NCI-H1105 (cell line): Measurements from ENCODE around the gene UACA.

Source experiments
- DNase-seq: peaks from one replicate; lab custom pipeline; 2025; lab: John Stamatoyannopoulos, UW

UACA gene

DNA sequence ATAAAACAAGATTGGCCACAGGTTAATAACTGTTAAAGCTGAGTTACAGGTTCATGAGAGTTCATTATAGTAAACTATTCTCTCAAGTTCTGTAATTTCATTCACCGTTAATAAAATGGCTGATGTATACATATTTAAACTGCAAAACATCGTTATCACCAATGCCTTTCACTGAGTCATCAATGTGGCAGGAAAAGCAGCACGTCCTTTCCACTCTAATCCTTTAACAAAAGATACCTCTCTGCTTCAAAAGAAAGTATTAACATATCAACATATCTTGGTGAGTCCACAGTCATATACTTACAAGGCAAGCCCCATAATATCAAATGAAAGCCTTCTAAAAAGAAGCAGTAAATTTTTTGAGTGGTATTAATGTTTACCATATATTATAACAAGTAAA lies 54.5 kb downstream of the UACA start:
- DNase-seq: no peak

DNA sequence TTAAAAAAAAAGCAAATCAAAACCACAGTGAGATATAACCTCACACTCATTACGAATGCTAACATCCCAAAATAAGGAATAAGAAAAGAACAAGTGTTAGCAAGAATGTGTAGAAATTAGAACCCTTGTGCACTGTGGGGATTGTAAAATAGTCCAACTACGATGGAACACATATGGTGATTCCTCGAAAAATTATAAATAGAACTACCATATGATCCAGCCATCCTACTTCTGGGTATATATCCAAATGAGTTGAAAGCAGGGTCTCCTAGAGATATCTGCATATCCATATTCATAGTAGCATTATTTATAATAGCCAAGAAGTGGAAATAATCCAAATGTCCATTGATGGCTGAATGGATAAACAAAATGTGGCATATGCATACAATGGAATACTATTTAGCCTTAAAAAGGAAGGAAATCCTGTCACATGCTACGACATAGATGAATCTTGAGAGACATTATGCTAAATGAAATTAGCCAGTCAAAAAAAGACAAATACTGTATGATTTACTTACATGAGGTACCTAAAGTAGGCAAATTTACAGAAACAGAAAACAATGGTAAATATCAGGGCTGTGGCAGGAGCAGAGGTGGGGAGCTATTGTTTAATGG lies 55.6 kb downstream of the UACA start:
- no peak for DNase-seq

DNA sequence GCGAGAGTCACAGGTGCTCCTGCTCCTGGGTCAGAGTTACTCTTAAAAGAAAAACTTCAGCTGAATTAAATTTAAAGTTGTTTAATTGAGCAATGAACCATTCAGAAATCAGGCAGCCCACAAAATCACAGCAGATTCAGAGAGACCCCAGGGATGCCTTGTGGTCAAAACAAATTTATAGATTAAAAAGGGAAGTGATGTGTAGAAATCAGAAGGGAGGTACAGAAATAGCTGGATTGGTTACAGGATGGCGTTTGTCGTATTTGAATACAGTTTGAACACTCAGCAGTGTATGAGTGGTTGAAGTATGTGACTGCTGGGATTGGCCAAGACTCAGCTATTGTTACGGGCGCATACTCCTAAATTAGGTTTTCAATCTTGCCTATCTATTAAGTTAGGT lies 58.6 kb downstream of the UACA start:
- DNase-seq: no peak

DNA sequence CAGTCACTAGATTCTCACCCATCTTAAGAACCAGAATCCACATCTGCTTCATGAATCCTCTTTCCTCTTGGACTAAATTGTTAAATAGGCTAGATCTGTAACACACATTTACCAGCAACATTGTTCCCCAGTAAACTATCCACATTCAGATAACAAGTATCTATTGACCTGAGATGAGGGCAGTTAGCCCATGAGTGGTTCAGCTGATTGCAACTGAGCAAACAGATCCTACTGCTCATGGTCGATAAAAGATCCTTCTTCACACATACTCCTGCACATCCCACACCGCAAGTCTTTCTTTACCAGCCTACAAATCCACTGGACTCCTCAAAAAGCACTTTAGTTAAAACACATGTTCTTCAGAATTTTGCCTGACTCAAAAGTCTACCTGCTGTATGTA lies 59.2 kb downstream of the UACA start:
- no peak for DNase-seq

DNA sequence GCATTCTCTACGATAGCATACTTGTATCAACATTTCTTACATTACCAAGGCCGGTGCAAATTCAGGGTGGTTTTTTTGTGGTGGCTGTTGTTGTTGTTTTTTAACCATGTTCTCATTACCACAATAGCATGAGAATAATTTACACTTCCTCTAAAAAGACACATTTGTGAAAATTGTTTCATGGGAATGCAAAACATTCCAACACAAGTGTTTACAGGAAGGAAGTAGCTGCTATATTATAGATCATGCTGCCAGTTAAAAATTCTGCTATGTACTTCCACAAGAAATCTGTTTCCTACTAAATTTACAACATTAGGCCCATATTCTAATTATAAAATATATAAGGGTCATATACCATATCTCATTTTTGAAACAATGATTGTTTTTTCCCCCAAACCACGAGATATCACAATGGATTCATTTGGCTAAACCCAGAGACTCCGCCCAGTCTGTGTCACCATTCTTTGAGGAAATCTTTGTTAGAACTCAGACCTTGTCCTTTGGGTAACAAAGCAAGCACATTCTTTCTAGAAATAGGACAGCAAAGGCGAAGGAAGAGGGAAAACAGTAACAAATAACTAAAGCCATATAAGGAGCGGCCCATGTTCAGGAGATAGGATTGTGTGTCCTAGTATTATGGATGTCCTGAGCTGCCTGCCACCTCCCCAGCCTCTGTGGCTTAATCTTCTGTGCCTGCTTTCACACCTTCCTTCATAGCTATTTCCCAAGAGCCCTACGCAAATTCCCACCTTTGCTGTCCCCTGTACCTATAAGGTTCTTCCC lies 60.1 kb downstream of the UACA start:
- no peak for DNase-seq

DNA sequence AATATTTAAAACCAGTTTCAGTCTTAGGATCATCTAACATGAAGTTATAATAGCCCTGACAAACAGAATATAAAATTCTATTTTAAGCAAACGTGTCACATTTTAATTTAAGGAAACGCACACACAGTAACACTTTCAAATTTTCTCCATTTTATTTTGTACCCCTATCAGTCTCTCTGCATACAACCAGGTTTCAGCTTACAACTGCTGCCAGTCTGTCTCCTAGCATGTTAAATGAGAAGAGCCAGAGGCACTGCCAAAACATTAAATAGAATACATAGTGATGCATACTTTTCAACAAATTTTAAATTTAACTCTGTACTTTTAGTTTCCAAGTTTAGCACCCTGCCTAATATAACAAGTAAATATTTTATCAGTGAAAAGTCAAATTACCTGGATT lies 60.8 kb downstream of the UACA start:
- DNase-seq: no peak

DNA sequence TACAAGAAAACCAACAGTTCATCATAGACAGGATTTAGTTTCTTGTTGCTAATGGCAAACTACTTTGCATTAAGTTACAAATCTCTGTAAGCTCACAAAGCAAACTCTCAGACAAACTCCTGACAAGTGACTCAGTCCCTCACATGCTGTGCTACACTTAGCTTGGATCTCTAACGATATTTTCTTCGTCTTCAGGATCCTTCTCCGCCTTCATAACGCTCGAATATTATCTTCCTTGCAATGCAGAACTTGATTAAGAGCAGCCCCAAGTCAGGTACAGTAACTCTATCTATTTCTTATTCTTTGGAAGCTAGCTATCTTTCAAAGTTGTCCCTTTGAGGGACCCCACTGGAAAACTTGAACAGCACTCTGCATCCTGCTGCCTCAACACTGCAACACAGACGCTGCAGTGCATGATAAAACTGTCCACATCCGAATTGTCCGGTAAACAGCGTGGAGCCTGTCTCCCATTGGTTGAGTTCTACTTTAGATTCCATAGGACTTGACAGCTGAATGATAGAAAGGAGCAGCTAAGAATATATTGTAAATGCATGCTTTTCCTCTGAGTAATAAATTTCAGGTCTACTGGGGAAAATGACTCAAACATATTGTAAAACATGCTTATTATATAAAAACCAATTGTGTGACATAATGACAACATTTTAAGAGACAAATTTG lies 61.3 kb downstream of the UACA start:
- no peak for DNase-seq

DNA sequence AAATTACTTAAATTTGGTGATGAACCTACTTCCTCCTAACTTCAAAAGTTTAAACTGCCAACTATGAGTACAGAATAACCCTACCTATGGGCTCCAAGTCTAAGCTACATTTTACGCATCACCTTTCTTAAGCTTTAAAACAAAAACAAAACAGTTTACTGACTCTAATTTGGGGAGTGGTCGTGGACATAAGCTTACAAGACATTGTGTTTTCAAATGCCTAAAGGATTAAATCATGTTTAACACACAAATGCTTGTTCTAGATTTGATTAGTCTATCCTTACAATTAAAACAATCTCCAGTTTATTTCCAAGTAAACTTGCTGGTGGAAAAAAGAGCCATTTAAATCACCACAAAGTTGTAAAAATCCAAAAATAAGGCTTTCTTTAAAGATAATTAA lies 62.2 kb downstream of the UACA start:
- DNase-seq: no peak

DNA sequence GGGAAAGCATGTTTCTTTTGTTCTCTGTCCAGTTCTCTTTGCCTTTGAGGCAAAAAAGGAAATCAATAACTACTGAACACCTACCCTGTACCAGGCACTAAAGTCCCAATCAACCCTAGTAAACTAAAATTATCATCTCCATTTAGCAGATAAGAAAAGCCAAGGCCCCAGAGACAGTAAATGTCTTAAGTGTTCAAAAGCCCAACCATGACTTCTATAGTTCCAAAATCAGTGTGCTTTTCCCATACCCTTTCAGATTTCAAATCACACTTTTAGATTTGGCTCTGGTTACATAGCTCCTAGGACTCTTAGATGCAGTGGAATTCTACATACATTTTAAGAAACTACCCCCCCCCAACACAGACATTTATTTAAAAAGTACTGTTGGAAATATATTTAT lies 63.5 kb downstream of the UACA start:
- DNase-seq: no peak

DNA sequence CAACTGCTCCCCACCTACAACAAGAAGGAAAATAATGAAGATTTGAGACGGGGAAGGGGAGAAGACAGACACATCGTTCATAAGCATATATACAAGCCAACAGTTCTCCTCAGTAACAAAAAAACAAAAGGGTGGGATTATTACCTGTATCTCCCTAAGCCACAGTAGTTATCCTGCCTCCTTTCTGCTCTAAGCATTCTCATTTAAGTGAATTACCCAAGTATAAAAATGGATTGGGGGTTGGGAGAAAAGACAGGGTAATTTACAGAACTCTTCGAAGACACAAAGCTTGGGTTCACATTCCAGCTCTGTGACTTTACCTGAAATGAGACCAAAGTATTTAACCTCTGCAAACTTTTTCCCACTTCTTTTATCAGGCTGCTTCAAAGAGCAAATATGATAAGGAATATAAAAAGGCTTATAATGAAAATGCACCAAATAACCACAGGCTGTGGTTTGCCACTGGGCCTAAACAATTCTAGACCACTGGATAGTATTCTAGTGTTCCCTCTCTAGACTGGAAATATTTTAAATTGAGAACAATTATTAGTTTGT lies 64.4 kb downstream of the UACA start:
- DNase-seq: no peak

DNA sequence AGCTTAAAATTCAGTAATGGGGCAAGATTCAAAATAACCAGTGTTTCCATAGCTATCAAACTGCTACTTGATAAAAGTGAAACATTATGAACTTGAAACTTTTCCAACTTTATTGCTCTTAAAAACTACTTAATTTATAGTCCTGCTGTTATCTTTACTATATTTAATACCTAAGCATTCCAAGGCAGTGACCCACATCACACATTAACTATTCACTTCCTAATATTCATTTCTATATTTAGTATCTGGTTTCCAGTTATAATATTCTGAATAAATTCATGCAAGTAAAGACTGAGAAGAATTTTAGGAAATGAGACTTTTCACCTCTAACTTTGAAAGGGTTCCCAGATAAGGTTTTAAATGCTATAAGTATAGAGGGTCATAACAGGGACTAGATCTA lies 64.9 kb downstream of the UACA start:
- no peak for DNase-seq

DNA sequence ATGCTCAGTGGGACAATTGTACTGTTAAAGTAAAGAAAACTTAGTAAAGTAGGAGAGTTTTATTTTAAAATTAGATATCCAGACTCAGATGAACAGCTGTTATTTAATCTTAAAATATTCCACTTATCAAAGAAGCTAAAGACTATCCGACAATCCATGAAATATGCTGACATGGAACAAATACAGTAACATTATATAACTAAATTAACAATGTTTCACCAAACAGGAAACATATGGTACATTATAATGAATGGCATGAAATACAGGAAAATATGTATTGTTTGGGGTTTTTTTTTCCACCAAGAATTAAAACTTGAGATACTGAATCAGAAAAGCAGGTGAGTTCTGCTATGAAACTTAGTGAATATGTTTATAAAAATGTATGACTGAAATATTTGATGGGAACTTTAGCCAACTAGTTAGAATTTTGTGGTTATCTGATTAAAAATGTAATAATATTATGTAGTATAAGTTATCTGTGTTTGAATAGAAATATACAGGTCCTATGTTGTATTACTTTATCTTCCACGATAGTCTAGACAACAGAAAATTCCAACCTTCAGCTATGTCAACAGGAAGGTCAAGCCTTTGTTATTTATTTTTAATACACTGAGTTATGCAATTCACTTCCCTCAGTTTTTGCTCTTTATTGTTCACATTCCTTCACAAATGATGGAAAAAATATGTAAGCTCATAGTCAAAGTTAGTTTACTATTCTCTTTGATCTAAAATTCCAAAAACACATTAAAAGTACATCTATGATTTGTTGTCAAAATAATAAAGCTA lies 72.7 kb downstream of the UACA start:
- DNase-seq: no peak

DNA sequence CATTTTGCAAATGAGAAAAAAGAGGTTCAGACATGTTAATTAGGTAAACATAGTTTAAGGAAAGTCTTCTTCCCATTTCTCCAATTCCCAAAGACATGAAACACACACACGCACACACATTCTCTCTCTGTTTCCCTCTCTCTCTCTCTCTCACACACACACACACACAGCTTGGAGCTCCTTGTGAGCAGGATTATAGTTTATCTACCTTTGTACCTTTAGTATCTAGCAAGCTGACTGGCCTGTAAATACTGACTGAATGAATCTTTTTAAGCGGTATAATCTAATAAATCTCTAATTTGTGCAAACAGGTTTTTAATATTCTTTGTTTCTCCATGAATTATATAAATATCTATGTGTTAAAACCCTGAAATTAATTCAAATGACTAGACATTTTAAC lies 73.3 kb downstream of the UACA start:
- no peak for DNase-seq

DNA sequence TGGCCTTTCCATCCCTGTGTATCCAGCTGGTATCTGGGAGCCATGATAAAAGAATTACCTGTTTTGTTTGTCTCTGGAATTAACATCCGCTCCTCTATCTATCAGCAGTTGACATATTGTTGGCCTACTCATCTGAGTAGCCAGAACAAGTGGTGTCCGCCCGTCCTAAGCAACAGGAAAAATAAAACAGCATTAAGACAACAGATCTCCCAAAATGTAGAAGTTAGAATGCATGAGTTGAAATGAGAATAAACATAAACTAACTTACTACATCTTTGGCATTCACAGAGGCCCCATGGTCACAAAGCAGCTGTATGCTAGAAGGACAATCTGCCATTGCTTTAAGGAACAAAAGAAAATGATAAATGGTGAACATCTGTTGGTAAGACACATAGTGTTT lies 75.9 kb downstream of the UACA start:
- no peak for DNase-seq

DNA sequence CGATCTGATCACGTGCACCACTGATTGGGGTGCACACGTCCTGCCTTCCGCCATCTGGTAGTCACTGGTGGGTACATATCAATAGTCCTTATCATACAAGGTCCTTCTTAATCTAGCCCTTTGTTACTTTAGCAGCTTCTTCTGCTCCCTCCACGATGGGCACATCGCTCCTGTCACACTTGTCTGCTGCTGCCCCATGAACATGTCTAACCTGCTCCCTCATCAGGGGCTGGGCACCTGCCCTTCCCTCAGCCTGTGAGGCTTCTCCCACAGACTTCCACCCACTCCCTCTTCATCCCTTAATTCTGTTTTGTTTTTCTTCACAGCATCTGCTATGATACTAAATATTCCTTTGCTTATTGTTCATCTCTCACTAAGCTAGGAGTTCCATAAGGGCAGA lies 82.5 kb downstream of the UACA start:
- DNase-seq: no peak

DNA sequence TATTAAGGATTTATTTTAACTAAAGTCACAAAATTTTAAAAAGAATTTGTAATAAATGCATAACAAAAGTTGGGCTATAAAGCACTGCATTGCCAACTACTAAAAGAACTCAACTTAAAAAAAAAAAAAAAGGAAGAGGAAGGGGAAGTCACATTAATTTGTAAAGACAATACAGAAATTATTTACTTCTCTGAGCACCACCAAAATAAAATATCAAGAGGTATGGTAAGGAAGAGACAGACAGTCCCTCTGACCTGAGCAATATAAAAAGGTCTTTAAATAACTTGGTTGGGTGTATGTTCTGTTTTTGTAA lies 83.5 kb downstream of the UACA start:
- DNase-seq: no peak

DNA sequence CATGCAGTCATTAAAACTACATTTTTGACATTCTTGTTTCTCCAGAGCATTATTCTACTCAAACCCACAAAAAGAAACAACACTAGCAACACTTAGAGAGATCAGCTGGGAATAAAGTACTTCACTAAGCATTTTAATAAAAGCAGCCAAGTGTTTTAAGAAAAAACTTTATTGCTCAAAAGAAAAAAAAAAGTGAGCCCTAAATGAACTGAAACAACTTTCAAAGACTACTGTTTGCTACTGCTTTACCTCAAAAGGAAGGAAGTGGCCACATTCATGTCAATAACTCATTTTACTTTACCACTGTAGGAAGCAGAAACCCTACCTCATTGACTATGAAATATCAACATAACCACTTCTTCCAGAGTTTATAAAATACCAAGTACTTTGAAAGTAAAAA lies 91.3 kb downstream of the UACA start:
- DNase-seq: no peak

DNA sequence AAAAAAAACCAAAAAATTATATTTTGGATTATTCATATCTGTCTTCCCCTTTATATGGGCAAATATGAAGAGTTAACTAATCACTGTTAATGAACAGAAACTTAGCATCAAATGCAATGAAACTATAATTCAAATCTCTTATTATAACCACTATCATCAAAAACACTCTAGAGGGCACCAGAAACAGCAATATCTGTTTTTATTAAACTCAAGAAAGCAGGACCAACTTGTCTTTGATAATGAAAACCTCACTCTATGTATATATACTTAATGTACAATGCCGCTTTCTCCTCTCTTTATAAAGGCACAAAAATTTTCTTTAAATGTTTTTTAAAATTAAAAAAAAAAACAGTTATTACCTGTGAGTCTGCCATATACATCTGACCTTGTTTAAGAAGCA lies 92.7 kb downstream of the UACA start:
- no peak for DNase-seq

DNA sequence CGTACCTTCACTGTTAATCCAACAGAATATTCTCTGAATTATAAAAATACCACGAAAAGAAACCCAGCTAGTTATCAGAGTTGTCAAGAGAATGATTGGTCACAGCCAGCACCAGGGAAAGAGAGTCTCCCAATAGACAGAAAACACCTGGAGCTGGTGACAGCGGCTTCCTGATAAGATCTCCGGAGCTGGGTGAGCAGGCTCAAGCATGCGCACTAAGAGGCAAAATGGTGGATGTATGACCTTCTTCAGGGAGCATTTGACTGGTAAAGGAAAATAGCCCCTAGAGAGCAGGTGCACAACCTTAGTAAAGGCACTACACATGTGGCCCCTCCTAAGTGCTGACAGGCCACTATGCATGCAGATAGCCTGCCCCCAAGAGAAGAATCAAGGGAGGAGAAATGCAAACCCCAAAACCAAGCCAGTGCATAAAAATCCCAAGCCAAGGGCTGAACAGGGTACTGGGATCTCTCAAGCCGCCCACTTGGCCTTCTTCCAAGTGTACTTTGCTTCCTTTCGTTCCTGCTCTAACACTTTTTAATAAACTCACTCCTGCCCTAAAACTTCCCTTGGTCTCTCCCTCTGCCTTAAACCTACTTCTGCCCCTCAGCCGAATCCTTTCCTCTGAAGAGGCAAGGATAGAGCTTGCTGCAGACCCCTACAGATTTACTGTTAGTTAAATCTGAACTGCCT lies 93.2 kb downstream of the UACA start:
- peak; percentile 47 for DNase-seq

DNA sequence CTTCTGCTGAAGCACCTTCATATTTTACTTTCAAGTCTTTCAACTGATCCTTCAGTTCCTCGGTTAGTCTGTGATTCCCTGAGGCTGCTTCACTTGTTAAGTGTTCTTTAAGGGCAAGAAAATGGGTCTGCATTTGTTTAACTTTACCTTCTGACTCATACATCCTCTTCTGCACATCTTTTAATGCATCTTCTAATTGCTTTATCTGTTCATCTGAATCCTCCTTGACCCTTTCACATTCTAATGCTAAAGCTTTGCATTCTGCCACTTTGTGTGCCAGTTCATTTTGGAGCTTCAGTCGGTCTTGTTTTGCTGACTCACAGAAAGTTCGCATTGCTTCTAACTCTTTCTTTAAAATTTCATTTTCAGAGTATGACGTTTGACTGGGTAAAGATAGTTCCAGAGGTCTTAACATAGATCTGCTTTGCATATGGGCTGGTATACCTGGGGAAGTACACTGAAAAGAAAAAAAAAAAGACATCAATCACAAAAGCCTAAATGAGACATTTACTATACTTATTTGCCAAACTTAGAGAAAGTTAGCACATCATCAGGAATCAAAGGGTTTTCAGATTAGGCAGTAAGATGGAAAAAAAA lies 94.3 kb downstream of the UACA start:
- no peak for DNase-seq

DNA sequence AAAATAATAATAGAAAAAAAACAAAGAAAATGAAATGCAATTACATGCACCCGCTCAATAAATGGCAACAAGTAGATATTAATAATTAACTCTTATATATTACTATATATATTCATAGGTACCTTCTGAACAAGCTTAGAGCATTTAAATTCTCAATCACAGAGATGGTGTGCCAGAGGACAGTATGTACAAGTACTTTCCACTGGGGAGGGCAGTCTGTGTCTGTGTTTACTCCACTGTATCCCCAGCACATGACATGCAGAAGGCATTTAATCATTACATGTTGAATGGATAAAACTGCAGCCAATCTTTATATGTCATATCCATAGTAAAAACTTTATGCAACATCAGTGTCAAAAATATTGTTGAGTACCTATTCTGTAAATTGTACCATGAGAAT lies 97.8 kb downstream of the UACA start:
- no peak for DNase-seq

DNA sequence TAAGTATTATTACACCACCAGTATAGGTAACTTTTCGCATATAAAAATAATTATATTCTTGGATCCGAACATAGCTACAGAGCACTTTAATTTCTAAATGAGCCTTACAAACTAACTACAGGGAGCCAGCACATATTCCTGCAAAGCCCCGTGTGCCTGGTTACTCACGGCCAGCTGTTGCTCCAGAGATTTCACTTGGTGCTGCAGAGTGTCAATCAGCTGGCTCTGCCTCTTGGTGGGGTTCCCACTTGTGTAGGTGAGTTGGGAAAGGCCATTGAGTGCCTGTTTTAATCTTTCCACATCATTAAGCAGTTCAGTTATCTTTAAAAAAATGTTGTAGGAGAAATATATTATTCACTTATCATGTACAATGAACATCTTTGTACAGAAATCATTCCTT lies 98.9 kb downstream of the UACA start:
- DNase-seq: no peak
